Liver (tissue), 3 donors: ENCODE results near the gene CHN2.

Experiments used
- ATF3 ChIP-seq: IDR thresholded peaks from 2 replicates; pipeline ENCODE4 v1.6.1; 2016; ENCODE audit warnings: antibody characterized with exemption
- CTCF ChIP-seq: fragments of 150-350 bp; IDR thresholded peaks from 2 replicates; pipeline ENCODE4 v1.5.1; 2017; ENCODE audit warnings: improper control_type of control experiment, low read depth, low read length; ENCODE audit not compliant: missing input control
- JUND ChIP-seq, 2 donors: IDR thresholded peaks; 2 replicates each; pipeline ENCODE4 v1.6.1; 2016; ENCODE audit warnings: antibody characterized with exemption in 2 of 2
- MAX ChIP-seq: IDR thresholded peaks from 2 replicates; pipeline ENCODE4 v1.6.1; 2016; ENCODE audit warnings: antibody characterized with exemption
- REST ChIP-seq: IDR thresholded peaks from 2 replicates; pipeline ENCODE4 v1.6.1; 2016; ENCODE audit warnings: antibody characterized with exemption, mild to moderate bottlenecking
- TAF1 ChIP-seq: conservative IDR thresholded peaks from 2 replicates; pipeline ENCODE4 v1.6.1; 2016; ENCODE audit warnings: antibody characterized with exemption, mild to moderate bottlenecking
- donor health status: healthy.
- donor health status: healthy.

GRCh38 chr7:29289156-29290021 lies 94.8 kb downstream of the CHN2 start:
- no peak for TF ChIP-seq MAX
- TF ChIP-seq ATF3, result no peak
- TF ChIP-seq CTCF, result no peak
- no peak for TF ChIP-seq JUND (IDR thresholded peaks at IDR 0.05)
- TF ChIP-seq TAF1, result no peak
- TF ChIP-seq REST, result no peak
